Measurements from ENCODE around the gene TDG.
"Not testable (repeated sequence)": the region's sequence is repeated elsewhere in the genome, so short reads cannot be mapped to it uniquely, and the experiment has no call there.

The TDG gene

DNA sequence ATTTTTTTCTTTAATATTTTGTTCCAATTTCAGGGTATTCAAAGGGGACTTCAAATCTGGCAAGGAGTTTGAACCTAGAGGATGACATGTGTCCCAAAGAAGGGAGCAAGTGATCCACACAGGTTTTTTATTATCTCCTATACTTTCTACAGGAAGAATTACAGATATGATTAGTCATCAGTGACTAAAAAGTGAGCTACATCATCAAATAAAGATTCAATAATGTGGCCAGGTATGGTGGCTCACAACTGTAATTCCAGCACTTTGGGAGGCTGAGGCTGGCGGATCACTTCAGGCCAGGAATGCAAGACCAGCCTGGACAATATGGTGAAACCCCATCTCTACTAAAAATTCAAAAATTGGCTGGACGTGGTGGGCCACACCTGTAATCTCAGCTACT, 60.1 kb downstream of the TDG start:
- DNase-seq, result no peak

DNA sequence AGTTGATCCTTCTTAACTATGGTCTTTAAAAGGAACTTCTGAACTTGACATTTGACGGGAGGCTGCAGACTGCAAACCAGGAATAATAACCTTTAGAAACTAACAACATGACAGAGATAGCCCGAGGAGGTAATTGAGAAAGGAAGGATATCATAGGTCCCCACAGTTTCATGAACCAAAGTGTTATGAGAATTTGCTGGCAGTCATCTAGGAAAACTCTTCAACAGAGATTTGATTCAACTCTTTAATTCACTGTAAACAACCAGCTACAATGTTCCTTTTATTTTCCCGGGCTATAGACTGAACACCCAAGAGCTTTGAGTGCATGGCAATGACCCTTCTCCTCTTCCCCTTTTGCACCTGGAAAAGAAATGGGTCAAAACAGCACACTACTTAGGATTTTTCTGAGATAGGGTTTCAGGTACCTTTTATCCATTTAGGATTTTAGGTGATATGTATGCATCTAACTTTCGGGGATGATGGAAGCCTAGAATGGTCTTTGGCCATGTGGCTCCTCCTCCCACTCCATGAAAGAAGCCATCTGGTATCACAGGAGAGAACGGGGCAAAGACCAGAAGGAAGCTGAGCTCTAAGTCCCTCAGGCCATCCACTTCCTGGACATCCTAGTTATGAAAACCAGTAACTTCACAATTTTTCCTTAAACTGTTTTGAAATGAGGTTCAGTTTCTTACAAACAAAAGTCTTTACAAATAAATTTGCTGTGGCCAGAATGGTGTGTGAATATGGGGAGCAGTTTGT, 61.3 kb downstream of the TDG start:
- no peak for DNase-seq

DNA sequence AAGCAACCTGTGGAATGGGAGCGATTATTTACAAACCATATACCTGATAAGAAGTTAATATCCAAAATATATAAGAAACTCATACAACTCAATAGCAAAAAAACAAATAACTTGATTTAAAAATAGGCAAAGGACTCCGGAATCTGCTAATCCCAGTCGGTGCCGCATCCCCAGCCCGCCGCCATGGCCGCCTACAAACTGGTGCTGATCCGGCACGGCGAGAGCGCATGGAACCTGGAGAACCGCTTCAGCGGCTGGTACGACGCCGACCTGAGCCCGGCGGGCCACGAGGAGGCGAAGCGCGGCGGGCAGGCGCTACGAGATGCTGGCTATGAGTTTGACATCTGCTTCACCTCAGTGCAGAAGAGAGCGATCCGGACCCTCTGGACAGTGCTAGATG, 64.9 kb downstream of the TDG start:
- DNase-seq, result not testable (repeated sequence)

DNA sequence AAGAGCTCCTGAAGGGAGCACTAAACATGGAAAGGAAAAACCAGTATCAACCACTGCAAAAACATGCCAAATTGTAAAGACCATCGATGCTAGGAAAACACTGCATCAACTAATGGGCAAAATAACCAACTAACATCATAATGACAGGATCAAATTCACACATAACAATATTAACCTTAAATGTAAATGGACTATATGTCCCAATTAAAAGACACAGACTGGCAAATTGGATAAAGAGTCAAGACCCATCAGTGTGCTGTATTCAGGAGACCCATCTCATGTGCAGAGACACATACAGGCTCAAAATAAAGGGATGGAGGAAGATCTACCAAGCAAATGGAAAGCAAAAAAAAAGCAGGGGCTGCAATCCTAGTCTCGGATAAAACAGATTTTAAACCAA, 70.5 kb downstream of the TDG start:
- not testable (repeated sequence) for DNase-seq
